ENCODE results near the gene LAMP2. TPM values are rescaled to one million over a fixed set of nuclear protein-coding genes. Genes with fewer than 3 reads are reported as not detected.

Gene LAMP2
- total RNA-seq, 8 experiments from 2014 or later: 30.8 to 197 (median 80.6) TPM

DNA sequence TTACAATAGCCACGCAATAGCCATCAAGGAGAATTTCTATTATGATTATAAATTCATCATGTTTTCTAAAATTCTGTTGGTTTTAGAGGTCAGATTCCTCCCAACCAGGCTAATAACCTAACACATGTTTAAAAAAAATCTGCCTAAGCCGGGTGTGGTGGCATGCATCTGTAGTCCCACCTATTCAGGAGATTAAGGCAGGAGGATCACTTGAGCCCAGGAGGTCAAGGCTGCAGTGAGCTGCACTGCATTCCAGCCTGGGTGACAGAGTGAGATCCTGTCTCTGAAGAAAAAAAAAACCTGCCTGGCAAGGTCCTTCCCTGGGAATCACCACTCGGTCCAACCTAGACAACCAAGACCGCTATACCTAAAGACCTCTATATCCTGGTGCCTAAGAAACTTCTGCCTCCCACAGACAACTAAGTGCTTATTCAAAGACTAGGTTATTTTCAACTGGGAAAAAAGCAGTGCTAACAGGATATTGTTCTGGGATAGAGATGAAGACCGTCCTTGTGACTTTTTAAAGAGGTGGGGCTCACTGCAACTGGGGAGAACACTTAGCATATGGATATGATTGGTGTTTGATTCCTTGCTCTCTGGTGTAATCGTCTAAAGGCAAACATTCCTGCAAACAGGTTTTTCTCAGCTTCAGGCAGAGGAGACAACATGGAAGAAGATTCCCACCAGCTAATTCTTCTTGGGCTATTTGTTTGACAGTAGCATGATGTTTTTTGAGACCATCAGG is 89.0 kb downstream of the LAMP2 start:
- in situ Hi-C loops (cut with MboI; ENCODE audit: low pct_unique_long_range_greater_than_20kb in 2 of 9, low sequenced_read_pairs in 9 of 9, unreplicated experiment in 9 of 9): no loop called here

DNA sequence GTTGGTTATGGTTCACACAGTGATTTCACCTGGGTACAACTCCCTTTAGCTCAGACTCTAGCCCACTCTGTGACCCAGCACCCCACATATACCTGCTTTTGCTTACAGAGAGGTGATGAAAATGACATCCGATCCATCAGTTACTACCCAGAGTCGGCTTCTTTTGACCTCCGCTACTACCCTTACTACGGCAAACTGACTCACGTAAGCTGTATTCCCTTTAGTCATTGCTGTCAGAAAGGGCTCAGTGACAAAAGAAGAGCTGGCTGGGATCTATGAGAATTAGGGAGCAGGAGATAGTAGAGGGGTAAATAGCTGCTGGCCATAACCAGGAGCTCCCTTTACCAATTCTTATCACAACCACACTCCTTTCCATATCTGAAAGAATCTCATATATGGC is 90.5 kb downstream of the LAMP2 start:
- no peaks in the 10 kb centered on the region for H3K4me1 ChIP-seq (replicated peaks in 1 of 2)
- 80 to 83% methylated on average over 1 to 5 of the region's 5 CpGs; no CpG with 5 or more reads in 8 of the 10 experiments for WGBS, 10 experiments
- no peak for ATAC-seq (replicated peaks in 6 of 8)
- no peak overlapping the region for H3K27ac ChIP-seq
- H3K4me3 ChIP-seq: no peak overlapping the region
- in situ Hi-C loops (cut with MboI; ENCODE audit: low pct_unique_long_range_greater_than_20kb in 2 of 9, low sequenced_read_pairs in 9 of 9, unreplicated experiment in 9 of 9): no loop called here

More for the DNA sequence above, 89.0 kb downstream of the LAMP2 start:
- peak in 3 of 8 experiments; percentile 30 to 89 (median 72) for ATAC-seq (replicated peaks in 6 of 8)
- Histone ChIP-seq H3K4me3 (no peak overlapping the region), H3K27ac (no peak overlapping the region), H3K4me1 (replicated peaks in 1 of 2) (no peaks in the 10 kb centered on the region)
- 0 to 100% (median 63%) methylated on average over 1 to 5 of the region's 6 CpGs; no CpG with 5 or more reads in 4 of the 10 experiments for WGBS, 10 experiments

Other genes starting within 250 kb of the LAMP2 start
- gene ZBTB33, start 218.5 kb downstream of the LAMP2 start, total RNA-seq: 10 to 100 TPM; 15.2 to 26.7 (median 19.1) TPM
- 10 to 100 TPM in 4 of 8 experiments, 1 to 10 TPM in 2, under 1 TPM in 2; 0.28 to 16.3 (median 7.5) TPM for gene TMEM255A, start 157.8 kb downstream of the LAMP2 start, total RNA-seq
- under 1 TPM in 4 of 8 experiments, not detected in 4; 0.08 to 0.14 (median 0.10) TPM for gene ATP1B4, start 107.2 kb downstream of the LAMP2 start, total RNA-seq
- gene CUL4B, start 91.7 kb upstream of the LAMP2 start, total RNA-seq: 10 to 100 TPM; 35.1 to 69.6 (median 42.5) TPM
- 100 to 1,000 TPM in 2 of 8 experiments, 10 to 100 TPM in 6; 48.9 to 116 (median 73.0) TPM for gene MCTS1, start 134.8 kb upstream of the LAMP2 start, total RNA-seq
- 10 to 100 TPM in 5 of 8 experiments, 1 to 10 TPM in 3; 7.2 to 24.1 (median 13.2) TPM for gene C1GALT1C1, start 160.8 kb upstream of the LAMP2 start, total RNA-seq